ENCODE measurements around the gene EPHB1. TPM values are rescaled to one million over a fixed set of nuclear protein-coding genes. Genes with fewer than 3 reads are reported as not detected.

The EPHB1 gene
- total RNA-seq, 1 donor from 2014 or later, result 3.1 TPM

DNA sequence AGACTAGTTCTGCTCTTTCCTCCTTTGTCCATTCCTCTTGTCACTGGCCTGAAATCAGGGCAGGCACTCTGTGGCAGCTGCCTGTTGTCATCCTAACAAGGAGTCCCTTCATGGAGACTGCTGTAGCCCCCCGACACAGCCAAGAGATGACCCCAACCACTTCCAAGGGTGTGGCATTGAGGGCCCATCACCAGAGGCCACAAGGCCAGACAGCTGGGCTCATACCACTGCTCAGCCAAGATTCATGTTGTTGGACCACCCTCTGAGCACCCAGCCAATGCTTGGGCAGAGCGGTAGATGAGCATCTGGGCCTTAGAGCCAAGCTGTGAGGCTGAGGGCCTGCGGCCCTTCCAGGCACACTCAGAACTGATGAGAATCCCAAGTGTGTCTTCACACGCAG is 85.4 kb downstream of the EPHB1 start:
- no peak for DNase-seq (ENCODE audit: low spot score)

DNA sequence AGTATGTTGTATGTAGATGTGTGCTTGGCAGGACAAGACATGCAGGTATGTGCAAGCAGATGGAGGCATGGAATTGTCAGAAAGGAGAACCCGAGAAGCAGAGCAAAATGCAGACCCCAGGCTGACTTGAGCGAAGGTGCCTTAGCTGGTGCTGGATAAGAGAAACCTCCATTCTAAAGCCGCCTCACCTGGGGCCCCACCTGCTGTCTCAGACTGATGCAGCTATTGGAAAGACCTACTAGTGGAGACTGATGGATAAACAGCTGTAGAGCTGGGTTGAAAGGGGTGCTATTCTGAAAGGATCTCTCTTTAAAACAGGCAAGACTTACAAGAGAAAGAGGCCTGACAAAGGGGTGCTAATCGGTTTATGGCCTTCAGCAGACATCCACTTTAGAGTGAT is 86.2 kb downstream of the EPHB1 start:
- DNase-seq (ENCODE audit: low spot score), result no peak

DNA sequence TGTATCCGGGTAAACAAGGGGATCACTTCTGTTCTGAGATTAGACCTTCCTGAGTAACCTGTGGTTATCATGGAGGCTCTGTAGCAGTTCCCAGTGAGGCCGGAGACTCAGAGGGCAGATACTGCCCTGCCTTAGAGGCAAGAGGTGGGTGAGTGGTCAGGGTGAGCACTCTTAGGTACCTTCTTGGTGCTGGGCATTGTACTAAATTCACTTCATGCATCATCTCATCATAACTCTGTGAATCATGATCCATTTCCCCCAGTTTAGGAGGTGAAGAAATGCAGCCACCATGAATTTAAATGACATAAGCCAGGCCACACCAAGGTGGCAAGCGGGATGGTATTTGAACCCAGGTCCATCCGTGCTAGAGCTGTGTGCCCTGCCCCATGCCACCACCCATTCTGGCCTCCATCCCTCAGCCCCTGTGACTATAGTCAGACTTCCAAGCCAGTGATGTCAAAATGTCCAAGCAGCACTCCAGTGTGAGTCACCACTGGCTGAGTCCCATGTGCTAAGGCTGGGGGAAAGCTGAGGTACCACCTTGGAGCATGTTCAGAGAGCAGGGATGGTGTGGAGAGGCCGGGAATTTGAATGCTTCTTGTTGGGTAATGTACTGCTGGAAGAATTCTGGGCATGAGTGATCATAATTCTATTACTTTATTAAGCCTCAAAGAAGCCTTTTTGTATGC is 88.8 kb downstream of the EPHB1 start:
- no peak for DNase-seq (ENCODE audit: low spot score)

DNA sequence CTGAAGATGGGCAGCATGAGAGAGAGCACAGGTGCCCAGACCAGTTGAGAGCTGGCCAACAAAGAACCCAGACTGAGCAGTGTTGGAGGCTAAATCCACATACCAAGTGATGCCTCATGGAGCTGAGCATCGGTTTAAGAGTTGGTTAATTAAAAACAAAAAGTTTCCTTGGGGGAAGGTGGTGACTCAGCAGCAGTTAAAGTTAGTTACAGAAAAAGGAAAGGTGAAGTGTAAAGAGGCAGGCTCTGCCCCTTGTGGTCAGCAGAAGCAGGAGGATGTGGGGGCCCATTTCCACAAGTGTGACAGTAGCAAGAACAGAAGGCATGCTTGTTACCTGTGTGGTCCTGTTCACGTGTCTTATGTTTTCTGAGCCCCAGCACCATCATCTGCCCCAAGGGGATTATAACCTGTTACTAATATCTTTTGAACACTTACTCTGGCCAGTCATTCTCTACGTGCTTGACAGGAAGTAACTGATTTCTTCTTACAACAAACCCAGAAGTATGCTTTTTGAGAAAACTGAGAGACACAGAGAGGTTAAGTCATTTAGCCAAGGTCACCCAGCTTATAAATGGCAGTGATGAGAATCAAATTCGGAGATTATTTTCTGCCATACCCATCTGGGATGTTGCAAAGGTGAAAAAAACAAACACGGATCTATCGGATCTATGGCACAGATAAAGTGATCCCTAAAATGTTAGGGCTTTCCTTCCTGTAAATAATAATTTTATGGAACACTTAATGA is 91.0 kb downstream of the EPHB1 start:
- DNase-seq (ENCODE audit: low spot score), result no peak

DNA sequence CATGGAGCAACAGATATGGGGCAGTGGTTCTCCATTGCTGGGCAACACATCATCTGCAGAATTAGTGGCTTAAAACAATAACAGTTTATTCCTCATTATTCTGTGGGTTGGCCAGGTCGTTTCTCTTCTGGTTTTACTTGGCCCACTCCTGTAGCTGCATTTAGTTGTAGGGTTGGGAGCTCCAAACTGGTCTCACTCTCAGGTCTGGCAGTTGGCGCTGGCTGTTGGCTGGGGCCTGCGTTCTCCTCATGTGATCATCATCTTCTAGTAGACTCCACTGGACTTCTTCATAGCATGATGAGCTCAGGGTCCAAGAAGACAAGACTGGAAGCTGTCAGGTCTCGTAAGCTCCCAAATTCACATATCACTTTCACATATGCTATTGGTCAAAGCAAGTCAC is 91.9 kb downstream of the EPHB1 start:
- no peak for DNase-seq (ENCODE audit: low spot score)

DNA sequence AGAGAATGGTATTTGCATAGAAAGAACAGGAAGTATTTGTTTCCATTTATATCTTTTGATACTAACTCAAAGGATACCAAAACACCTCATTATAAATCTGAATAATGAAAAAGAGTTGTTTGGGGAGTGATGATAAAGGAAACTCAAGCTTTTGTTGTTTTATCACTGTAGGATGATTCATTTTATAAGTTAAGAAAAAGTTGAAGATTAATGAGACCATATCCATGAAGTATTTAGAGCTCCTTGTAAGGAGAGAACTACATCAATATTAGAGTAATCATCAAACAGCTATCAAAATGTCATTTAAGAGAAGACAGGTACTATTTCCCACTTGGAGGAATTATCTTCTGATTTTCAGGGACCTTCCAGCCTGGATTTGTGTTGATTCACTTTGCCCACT is 92.5 kb downstream of the EPHB1 start:
- DNase-seq (ENCODE audit: low spot score), result no peak

DNA sequence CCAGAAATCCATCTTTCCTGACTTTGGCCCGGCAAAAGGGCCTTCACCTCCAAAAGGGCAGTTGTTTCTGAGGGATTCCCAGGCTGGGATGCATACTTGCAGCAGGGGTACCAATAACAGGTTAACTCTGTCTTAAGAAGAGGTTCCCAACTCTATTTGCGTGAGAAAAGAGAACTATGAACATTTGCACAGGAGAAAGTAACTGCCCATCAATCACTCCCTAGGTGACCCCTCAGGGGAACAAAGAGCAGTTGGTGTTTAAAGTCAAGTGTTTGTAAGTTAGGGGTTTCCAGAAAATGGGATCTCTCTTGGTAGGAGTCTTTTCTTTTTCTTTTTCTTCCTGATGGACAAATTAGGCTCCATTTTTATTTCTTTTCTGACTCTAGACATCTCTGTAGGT is 97.3 kb downstream of the EPHB1 start:
- no peak for DNase-seq (ENCODE audit: low spot score)

DNA sequence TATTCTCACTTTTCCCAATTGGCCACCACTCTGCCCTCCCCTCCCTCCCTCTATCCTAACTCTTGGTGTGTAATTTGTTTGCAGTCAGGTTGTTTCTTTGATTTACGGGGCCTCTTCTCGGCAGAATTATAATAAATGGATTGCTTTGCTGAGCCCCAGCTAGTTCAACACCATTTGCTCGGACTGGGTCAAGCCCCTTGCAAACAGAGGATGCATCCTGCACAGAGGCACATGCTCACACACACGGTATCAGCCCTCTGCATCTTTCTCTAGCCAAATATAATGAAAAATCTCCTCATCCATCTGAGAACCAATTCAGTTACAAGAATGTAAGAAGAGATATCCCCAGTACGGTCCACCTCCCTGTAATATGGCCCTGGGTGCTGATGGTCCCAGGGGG is 97.7 kb downstream of the EPHB1 start:
- no peak for DNase-seq (ENCODE audit: low spot score)

DNA sequence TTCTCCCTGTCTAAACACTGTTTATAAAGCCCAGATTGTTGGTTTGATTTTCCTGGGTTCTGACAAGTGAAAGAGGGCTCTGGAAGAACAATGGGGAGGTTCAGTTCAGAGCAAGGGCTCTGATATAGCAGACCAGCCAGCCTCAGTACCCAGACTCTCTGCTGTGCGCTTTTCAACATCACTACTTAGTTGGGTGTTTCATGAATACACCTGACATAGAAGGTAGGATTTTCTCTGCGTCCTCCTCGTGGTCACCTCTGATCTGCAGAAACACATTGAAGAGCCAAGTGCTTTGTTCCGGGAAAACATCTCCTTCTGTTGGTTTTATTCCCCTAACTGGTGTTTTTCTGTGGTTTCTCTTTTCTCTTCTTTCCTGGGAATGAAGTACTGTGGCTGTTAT is 99.5 kb downstream of the EPHB1 start:
- DNase-seq (ENCODE audit: low spot score), result no peak

DNA sequence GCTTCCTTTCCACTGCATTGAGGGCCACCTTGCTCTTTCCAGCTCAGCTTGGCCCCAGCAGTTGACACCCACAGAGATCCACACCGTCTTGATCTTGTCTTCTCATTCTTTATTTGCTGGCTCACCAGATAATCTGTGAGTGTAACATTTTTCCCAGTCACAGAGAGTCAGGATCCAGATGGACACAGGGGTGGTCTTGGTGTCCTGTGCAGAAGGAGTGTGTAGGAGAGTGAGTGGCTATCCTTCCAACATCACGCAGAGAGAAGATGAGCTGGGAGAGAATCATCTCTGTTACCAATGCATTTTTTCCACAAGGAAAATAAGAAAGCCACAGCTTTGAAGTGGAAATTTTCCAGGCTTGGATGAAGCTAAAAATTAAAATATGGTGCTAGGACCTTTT is 100.1 kb downstream of the EPHB1 start:
- no peak for DNase-seq (ENCODE audit: low spot score)

DNA sequence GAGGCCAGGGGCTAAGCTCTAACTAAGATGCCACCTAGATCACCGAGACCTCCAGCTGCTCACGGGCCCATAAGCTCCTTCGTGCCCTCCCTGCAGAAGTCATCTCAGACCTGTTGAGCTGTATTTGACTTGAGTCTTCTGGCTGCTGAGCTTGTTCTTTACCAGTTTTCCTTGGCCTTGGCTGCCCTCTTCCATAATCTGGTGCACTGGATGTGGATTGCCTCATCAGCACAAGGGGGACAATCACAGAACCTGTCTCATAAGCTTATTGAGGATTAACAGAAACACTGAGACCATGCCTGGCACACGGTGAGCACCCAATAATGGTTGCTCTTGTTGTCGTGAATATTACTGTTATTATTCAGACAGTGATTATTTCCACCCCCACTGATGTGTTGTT is 101.1 kb downstream of the EPHB1 start:
- no peak for DNase-seq (ENCODE audit: low spot score)

DNA sequence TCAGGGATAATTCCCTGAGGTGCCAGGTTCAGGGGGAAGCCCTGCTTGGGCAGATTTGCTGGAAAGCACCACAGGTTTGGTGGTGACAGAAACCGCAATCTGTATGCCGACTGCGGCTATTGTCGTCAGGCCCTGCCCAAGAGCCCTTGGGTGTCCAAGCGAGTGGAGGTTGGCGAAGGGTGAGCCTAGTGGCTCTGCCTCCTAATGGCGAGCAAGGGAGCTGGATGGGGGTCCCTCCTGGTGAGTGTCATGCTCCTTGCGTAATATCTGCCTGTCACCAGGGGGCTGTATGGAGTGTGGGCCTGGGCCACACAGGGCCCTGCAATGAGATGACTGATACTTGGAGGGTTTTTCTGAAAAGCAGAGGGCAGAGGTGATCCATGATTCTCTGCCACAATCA is 101.6 kb downstream of the EPHB1 start:
- DNase-seq (ENCODE audit: low spot score), result no peak

DNA sequence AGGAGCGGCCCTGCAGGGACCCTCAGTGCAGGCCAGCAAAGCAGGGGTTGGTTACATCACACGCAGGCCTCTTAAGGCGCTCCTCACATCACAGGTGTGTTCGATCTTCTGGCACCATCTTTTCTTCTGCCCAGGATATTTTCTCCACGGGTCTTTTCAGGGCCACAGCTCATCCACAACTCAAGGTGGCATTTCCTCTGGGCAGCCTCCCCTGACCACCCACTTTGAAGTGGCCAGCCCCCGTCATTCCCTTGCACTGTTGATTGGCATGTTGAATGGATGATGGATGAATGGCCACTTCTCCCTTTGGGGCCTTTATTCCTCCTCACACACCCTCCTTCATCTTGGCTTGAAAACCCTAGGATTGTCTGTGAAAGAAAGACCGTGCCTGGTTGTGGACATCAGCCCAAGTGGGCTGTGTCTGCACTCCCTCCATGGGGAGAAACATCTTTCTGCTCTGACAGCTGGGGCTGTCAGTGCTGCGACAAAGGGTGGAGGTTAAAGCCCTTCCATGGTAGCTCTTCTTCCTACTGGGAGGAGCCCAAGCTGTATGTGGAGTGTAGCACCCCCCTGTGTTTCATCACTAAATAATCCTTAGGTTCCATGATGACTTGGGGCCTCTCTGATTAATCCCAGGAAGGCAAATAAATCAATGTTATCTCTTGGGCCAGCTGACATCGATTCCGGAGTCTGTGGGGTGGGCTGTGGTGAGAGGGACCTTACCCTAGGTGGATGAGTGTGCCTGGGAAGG is 102.5 kb downstream of the EPHB1 start:
- no peak for DNase-seq (ENCODE audit: low spot score)

DNA sequence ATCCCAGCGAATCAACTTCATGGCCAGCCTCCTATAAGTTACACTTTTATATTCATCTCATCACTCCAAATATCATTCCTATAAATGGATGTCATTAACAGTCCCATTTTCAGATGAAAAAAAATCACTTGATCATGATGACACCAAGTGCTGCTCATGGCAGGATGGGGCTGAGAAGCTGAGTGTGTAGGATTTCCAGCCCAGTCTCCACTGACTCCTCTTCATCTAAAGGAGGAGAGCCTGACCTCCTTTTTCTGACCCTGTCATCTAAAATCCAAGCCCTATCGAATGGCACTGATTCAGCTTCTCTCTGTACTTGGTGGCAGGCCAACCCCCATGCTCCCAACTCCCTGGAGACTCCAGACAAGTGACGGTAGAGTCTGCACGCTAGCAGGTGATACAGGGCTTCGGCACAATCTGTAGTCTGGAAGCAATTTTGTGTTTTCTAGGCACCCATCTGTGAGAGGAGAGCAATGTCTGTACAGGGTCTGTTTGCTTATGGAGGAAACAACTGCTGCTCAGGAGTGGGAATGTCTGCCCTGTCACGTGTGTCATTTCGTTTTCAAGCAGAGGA is 103.2 kb downstream of the EPHB1 start:
- DNase-seq (ENCODE audit: low spot score), result no peak

DNA sequence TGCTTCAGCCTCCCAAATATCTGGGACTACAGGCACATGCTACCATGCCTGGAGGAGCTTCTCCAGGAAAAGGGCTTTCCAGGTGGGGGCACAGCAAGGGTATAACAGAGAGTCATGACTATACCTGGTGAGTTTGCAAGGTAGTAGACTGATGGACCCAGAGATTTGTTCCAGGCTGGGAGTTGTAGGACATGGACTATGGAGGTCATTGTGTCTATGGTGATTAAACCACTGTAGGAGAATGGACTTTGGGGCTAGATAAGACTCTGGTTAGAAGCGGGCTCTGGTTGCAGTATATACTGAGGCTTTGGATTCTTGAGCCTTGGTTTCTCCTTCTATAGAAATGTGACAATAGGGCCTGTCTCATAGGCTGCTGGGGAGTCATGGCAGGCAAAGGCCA is 104.7 kb downstream of the EPHB1 start:
- DNase-seq (ENCODE audit: low spot score), result no peak

DNA sequence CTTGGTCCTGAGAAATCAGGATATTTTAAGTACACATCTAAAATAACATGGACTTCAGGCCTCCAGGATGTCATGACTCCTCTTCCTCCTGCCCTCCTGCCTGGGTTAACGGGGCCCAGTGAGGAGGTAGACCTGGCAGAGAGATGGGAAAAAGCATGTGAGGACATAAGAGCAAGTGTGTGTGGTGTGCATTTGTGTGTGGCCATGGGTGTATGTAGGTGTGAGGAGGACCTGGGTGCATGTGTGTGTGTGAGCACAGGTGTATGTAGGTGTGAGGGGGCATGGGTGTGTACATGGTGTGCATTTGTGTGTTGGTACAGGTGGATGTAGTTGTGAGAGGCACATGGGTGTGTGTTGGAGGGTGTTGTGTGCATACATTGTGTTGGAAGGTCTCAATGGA is 105.4 kb downstream of the EPHB1 start:
- no peak for DNase-seq (ENCODE audit: low spot score)

DNA sequence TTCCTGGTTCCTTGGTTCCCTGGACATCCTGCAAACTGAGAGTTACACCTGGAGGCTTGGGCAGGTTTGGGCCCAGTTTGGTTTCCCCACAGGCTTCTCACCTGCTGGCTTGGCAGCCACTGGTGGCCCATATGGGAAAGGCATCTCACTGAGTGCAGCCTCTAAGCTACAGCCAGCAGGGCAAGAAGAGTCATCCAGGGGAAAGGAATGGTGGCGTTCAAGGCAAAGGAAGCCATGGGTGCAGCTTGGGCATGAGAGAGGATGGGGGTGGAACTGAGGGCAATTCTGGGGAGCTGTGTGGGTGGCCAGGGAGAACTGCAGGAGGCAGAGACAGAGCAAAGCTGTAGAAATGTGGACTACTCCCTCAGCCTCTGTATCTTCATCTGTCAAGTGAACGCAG is 106.4 kb downstream of the EPHB1 start:
- DNase-seq (ENCODE audit: low spot score), result no peak

DNA sequence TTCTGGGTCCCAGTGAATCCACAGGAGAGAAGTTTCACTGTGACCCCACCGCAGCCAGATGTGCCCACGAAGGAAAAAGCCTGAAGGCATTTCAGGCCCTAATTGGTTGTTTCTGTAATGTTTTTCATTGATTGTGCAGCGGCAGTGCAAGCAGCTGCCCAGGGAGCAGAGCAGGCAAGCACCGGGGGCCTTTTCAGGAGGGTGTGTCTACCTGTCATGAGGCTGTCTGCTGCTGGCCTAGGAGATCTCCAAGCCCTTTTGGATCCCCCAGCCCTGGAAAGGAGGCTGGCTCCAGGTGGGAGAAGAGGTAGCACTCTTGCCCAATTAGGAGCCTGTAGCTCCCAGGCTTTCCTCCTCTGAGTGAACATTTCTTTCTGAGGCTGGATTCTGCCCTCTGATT is 108.8 kb downstream of the EPHB1 start:
- DNase-seq (ENCODE audit: low spot score), result no peak

DNA sequence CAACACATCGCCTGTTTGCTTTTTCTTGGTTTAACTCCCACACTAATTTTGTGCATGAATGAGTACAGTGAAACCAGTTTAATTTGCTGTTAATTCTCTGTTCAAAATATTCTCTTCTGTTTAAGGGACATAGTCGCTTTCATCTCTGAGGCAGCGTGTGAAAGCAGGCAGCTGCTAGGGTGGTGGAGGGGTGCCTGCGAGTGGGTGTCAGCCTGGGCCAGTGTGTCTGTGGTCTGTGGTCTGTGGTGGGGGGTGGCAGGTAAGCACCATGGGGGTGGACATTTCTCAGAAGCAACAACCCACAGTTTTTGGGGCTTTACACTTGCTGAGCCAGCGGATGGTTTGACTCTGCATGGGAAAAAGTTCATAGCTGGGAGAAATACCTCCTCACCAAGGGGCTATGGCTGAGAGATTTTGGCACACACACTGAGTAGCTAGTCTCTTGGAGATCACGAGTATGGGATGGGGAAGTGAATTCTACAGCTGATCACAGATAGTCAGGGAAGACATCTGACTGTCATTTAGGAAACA is 109.2 kb downstream of the EPHB1 start:
- no peak for DNase-seq (ENCODE audit: low spot score)

DNA sequence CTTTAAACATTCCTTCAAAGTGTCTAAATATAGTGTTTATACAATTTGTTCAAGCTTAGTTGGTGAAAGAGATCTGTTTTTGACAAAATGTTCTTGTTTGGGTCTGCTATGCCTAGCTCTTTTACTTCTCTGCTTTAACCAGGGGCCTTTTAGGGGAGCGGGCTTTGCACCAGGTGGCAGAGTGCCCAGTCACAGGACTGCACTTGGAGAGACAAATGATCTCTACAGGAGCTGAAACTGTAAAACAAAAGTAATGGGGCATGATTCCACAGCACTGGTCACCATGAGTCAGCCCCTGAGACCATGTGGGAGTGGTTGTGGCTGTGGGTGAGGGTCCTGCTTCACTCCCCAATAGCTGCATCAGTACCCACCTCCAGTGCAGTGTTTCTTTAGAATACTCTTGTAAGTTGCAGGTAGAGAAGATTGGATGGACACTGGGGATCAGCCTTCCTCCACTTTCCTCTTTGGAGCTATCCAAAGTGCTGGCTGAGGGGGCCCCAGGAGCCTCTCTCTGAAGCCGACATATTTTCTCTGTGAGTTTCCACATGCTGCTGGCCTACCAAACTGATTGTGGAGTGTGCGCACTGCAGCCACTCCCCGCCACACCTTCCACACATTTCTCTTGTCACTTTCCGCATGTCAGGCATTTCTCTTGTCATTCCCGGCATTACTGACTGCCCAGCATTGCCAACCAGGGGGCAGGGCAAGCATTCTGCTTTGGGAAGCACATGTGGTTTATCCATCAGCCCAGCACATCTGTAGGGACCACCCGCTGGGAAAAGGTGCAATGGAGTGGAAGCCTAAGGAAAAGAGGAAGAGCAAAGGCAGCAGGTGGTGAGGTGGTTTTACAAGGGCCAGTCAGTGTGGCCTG is 110.0 kb downstream of the EPHB1 start:
- DNase-seq (ENCODE audit: low spot score), result no peak

DNA sequence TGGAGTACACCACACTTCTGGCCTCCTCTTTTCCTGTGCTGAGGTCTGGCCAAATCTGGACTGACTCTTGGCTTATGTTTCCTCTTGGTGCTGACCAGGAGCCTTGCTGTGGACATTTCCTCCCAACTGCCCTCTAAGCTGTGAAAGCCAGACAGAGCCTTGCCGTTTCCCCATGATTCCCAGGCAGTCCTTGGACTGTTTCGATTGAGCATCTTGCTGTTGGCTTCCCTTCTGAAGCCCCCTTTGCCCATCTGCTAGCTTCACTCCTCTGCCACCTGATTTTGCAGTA is 110.5 kb downstream of the EPHB1 start:
- no peak for DNase-seq (ENCODE audit: low spot score)

DNA sequence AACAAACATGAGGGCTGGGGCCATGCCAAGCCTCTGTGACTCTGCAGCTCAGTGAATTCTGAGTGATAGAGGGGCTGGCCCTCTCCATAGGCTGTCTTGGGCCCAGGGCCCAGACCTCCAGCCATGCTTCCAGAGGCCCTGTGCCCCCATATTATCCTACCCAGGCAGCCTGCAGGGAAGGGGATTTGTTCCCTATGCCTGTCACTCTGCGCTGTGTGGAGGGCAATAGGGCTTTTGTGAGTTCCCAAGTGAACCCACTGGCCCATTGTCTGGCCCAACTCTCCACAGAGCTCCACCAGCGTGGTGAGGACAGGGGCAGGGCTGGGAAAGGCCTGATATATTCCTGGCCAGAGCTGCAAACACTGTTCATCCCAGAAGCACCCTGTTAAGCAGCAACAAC is 113.2 kb downstream of the EPHB1 start:
- DNase-seq (ENCODE audit: low spot score), result no peak
